Measurements from ENCODE around the gene MMP28.

Gene MMP28

DNA sequence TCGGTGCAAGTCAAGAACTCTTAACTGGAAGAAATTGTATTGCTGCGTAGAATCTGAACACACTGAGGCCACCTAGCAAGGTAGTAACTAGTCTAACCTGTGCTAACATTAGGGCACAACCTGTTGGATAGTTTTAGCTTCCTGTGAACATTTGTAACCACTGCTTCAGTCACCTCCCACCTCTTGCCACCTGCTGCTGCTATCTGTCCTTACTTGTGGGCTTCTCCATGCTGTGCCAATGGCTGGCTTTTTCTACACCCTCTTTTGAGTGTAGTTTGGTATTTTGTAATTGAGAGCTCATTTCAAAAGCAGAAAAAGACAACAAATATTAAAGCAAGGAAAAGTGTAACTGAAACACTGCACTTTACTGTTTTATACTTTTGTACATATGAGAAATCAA lies 71.7 kb downstream of the MMP28 start:
- DNase-seq (ENCODE audit: low read depth) = no peak
- TF ChIP-seq, protein P1, sequence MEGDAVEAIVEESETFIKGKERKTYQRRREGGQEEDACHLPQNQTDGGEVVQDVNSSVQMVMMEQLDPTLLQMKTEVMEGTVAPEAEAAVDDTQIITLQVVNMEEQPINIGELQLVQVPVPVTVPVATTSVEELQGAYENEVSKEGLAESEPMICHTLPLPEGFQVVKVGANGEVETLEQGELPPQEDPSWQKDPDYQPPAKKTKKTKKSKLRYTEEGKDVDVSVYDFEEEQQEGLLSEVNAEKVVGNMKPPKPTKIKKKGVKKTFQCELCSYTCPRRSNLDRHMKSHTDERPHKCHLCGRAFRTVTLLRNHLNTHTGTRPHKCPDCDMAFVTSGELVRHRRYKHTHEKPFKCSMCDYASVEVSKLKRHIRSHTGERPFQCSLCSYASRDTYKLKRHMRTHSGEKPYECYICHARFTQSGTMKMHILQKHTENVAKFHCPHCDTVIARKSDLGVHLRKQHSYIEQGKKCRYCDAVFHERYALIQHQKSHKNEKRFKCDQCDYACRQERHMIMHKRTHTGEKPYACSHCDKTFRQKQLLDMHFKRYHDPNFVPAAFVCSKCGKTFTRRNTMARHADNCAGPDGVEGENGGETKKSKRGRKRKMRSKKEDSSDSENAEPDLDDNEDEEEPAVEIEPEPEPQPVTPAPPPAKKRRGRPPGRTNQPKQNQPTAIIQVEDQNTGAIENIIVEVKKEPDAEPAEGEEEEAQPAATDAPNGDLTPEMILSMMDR (conservative IDR thresholded peaks at IDR 0.05; ENCODE audit: control insufficient read depth, insufficient read depth, low read depth, low read length) = no peak
- H3K4me3 ChIP-seq (ENCODE audit: control insufficient read depth, low read depth, low read length) = no peak overlapping the region

- H3K4me3 ChIP-seq (ENCODE audit: control insufficient read depth, low read depth, low read length) = no peak overlapping the region
- DNase-seq (ENCODE audit: low read depth) = no peak
- TF ChIP-seq, protein P1 (conservative IDR thresholded peaks at IDR 0.05; ENCODE audit: control insufficient read depth, insufficient read depth, low read depth, low read length) = no peak
Measured at GRCh38 chr17:35717475-35717874, 78.0 kb downstream of the MMP28 start.

- no peak for DNase-seq (ENCODE audit: low read depth)
- TF ChIP-seq, protein P1 (conservative IDR thresholded peaks at IDR 0.05; ENCODE audit: control insufficient read depth, insufficient read depth, low read depth, low read length) = no peak
- H3K4me3 ChIP-seq (ENCODE audit: control insufficient read depth, low read depth, low read length) = no peak overlapping the region
Measured at GRCh38 chr17:35716897-35717465, 78.5 kb downstream of the MMP28 start.

DNA sequence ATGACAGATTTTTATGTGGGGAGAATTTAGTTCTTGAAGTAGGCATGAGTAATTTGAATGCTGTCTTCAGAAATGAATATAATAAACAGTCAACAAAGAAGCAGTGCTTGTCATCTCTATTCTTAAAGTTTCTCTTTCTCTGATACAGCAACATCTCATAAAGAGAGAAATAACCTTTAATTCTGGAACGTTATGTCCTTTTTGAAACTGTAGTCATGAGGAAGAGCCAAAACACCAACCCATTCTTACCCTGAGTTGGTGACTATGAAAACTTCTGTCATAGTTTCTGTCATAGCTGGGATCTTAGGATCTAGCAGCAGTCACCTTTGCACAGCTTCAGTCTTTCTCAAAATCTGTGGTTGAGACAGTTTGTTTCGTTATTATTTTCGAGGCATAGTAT lies 79.3 kb downstream of the MMP28 start:
- no peak overlapping the region for H3K4me3 ChIP-seq (ENCODE audit: control insufficient read depth, low read depth, low read length)
- TF ChIP-seq, protein P1 (conservative IDR thresholded peaks at IDR 0.05; ENCODE audit: control insufficient read depth, insufficient read depth, low read depth, low read length) = no peak
- no peak for DNase-seq (ENCODE audit: low read depth)

All from fibroblast of mammary gland (primary cell).